ENCODE results near the gene TBC1D2B.
"Not testable (repeated sequence)": the region's sequence is repeated elsewhere in the genome, so short reads cannot be mapped to it uniquely, and the experiment has no call there.

TBC1D2B gene

DNA sequence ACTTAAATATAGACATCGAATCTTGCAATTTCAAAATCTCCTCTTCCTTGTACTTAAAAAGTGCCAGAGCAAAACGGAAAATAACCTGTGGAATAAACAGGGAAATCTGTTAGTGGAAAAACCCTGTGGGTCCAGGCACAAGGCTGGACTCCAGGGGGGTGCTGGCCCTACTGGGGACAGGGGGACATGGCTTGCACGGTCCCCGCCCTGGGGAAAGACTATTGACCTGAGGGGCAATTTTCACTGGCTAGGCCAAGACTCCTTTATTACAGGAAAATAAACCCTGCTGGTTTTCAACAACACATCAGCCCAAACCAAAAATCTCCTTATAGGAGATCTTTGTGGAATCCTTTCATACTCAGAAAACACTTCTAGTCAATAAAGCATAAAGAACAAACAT is 75.9 kb downstream of the TBC1D2B start:
- DNase-seq (ENCODE audit: low spot score): no peak

GRCh38 chr15:78000927-78001249 is 76.6 kb downstream of the TBC1D2B start:
- no peak for DNase-seq (ENCODE audit: low spot score)

DNA sequence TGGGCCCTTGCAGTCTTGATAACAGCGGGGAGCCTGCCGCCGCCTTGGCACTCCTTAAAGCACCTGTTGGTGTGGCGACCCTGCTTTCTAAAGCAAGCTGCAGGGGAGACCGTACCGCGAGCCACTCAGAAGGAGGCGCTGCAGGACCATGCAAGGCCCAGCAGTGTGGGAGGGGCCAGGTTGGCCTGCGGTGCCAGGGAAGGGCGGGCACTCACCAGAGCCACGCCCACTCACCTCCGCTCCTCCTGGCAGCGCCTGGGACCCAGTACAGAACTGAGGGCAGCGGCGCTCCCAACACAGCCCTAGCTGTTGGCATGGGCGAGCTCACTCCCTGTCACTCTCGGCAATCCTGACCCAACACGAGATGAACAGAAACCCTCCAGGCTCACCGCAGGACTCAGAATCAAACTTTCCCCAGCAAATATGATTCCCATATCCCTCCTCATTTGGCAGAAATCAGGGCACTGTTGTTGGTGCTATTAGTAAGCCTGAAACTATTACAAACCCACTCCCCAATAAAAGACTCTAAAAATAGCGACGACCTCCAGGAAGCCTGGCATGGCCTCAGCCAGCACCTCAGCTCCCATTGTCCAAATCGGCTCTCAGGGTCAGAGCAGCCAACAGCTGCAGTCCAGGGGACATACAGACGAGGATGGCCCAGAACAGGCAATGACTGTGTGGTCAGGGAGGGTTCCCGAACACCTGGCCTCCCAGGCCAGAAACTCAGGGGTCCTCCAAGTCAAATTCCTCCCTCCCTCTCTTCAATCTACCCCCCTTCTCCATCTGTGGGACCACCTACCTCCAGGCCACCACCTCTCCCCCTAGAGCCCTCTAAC is 77.2 kb downstream of the TBC1D2B start:
- peak; percentile 78 for DNase-seq (ENCODE audit: low spot score)

- DNase-seq (ENCODE audit: low spot score): no peak
These were observed 78.0 kb downstream of the TBC1D2B start for GRCh38 chr15:77999486-77999885.

- DNase-seq (ENCODE audit: low spot score): no peak
These were observed 78.9 kb downstream of the TBC1D2B start for GRCh38 chr15:77998592-77998991.

DNA sequence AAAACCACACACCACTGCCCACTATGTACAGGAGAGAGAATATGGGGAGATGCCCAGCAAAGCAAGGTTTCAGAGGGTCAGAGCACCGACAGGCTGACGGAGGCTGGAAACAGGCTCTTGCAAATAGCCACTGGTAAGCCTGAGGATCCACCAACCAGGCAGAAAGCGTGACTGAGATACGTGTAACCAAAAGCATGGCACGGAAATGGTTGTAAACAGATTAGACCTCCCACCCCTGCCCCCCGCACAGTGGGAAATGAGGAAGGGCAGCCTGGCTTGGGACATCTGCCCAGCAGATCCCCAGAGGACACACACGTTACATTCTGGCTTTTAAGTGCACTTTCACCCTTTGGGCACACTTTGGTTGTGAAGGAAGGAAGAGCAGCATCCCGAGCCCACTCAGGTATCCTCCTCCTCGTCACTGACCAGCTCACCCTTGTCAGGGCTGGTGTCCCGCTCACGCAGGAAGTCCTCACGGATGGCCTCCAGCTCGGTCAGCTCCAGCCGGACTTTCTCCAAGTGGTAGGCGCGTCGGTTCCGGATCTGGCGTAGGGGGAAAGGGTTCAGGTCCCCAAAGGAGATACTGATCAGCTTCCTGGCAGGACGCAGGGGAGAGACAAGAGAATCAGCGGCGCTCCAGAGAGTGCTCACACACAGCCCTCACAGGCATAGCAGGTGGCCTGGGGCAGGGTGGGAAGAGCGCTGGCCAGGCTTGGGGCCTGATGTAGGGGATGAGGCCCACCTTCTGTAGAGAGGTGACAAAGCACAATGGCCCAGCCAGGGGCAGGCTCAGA is 79.6 kb downstream of the TBC1D2B start:
- DNase-seq (ENCODE audit: low spot score): not testable (repeated sequence)

- not testable (repeated sequence) for DNase-seq (ENCODE audit: low spot score)
These were observed 80.3 kb downstream of the TBC1D2B start for GRCh38 chr15:77997221-77997620.

GRCh38 chr15:77996713-77997171 is 80.8 kb downstream of the TBC1D2B start:
- DNase-seq (ENCODE audit: low spot score): not testable (repeated sequence)

DNA sequence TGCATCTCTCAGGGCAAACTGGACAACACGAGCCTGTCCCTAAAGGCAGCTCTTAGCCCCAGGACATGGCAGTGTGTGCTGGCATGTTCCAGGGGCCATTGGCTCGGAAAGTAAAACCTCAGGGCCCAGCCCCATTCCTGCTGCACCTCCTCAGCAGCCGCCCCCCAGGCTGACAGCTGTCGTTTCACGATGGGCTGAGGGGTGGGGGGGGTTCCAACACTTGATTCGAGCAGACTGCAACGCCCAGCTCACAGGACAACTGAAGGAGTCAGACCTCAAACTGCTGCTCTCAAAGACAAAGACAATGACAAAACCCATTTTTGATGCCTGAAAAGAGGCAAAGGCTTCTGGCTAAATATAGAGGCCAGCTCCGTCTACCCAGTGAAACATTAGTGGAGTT is 81.3 kb downstream of the TBC1D2B start:
- DNase-seq (ENCODE audit: low spot score): not testable (repeated sequence)

- DNase-seq (ENCODE audit: low spot score): not testable (repeated sequence)
These were observed 82.0 kb downstream of the TBC1D2B start for GRCh38 chr15:77995537-77995918.

DNA sequence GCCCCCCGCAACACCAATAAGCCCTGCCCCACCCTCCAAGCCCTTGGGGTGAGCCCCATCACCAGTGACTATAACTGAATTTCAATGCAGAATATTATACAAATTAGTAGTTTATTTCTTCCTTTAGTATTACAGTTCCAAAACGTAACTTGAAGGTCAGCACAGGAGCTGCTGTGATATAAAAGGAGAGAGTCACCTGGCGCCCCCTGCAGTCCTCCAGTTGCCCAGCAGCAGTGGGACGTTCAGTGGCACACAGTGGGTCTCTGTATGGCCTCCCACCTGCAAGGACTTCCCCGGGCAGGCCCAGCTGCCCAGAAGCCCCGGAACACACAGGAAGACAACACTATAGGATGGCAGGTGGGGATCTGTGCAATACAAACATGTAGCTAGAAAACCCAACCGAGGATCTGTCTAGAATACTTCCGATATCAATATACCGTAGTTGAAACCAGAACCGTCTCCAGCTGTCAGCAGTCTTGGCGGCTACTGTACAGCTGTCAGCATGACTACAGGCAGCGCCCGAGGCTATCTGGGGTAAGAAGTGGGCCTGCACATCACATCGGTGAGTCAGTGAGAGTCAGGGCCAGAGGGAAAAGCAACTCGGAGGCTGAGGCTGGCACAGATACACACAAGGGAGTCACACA is 82.5 kb downstream of the TBC1D2B start:
- DNase-seq (ENCODE audit: low spot score): not testable (repeated sequence)

DNA sequence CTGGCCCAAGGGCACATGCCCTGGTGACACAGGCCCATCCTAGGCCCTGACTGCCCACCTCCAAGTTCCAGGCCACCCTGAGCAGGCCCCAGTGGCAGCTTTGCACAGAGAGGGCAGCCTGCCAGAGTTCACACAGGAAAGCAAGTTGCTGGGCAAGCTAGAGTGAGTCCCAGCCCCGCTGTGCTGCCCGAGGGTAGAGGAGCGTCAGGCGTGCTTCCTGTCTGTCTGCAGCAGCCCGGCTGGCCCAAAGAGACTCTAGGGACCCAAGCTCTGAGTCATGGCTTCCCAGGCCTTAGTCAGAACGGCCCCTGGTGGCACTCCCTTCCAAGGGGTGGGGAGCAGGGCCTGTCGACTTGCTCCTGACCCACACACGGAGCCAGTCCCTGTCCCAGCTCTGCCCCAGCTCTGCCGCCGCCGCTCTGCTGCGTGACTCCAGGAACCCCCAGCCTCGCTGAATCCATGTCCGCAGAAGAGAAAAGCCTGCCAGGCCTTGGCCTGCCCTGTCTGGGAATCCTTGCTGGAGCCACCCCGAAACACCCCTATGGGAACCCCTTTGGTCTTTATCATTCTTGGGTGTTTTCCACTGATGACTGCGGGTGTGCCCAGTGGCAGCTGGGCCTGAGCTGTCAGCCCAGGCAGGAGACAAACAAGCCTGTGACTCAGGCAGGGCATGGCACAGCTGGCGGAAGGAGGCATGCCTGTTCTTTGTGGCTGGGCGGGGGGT is 83.4 kb downstream of the TBC1D2B start:
- peak; percentile 58 for DNase-seq (ENCODE audit: low spot score)

DNA sequence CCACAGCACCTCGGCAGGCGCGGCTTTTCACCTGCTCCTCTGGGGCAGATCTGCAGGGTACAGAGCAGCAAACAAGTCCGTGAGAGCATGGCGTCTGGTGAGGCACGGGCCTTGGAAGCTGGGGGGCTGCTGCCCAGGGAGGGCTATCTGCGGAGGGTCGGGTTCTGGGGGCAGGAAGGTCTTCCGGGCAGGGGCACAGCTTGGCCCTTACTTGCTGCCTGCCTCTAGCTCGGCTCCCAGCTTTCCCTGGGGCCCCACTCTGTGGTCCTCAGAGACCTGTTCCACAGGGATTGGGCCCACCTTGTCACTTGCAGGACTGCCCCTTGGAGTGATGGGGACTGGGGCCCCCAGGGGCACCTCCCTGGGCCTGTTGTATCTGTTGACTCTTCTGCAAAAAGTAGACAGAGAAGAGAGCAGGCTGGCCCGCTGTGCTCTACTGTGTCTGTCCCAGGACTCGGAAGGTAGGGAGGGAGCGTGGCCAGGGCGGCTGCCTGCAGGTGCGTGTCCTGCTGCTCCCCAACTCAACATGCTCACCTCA is 84.1 kb downstream of the TBC1D2B start:
- no peak for DNase-seq (ENCODE audit: low spot score)

DNA sequence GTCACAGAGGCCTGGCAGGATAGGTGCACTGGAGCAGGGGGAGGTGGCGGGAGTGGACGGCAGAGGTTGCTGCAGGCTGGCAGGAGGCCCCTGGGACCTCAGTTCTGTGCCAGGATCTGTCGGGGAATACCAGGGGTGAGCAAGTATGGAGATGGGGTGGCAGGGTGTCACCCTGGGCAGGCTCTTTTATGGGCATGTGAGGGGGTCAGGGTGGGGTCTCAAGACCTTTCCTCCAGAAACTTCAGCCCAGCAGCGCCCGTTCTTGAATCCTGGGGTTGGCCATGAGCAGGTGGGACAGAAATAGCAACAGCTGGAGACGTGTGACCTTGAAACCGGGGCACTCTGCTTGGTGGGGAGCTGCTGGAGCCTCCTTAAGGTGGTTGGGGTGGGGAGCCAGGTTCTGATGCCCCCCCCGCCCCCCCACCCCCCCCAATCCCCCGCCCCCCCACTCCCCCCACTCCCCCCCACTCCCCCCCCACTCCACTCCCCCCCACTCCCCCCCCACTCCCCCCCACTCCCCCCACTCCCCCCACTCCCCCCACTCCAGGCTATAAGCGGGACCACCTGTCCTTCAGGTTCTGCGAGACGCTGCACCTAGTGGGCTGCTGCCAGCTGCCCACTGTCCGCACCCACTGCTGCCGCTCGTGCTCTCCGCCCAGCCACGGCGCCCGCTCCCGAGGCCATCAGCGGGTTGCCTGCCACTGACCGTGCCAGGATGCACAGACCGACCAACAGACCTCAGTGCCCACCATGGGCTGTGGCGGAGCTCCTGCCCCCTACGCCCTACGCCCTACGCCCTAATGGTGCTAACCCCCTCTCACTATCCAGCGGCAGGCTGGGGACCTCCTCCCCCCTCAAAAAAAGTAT is 84.9 kb downstream of the TBC1D2B start:
- DNase-seq (ENCODE audit: low spot score): no peak

DNA sequence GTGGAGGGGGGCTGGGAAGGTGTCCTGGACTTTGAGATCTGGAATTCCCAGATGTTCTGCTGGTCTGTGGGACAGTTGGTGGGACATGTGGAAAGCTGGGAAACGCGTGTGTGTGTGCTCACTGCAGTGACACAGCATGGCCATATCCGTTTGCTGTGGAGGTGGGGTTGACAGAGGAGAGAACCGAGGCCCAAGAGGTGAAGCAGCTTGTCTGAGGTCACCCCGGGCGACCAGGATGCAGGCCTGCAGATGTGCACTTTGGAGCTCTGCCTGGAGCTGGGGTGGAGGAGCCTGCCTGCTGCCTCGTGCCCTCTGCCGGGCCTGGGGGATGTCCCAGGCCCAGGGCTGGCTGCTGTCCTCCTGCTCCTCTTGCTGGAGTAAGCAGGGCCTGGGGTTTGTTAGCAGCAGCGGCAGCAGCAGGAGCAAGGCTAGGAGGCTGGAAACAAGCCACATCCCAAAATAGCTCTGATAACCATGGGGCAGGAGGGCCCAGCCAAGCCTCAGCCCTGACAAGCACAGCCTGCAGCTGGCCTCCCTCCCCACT is 85.8 kb downstream of the TBC1D2B start:
- DNase-seq (ENCODE audit: low spot score): peak; percentile 62

DNA sequence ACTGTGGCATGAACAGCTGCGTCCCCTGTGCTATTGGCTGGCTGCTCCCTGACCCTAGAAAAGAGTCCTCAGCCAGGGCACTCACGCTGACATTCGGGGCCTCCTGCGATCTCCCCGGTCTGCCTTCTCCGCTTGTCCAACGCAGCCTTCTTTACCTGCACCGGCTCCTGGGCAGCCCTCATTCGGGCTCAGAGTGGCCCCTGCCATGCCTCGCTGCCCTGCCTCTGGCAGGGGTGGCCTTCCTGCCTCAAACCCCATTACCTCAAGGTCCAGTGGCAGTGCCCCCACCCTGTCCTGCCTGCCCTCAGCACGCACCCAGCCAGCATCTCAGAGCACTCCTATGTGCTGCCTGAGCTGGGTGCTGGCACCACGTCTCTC is 86.5 kb downstream of the TBC1D2B start:
- DNase-seq (ENCODE audit: low spot score): no peak

- DNase-seq (ENCODE audit: low spot score): no peak
These were observed 88.0 kb downstream of the TBC1D2B start for GRCh38 chr15:77989296-77990143.

DNA sequence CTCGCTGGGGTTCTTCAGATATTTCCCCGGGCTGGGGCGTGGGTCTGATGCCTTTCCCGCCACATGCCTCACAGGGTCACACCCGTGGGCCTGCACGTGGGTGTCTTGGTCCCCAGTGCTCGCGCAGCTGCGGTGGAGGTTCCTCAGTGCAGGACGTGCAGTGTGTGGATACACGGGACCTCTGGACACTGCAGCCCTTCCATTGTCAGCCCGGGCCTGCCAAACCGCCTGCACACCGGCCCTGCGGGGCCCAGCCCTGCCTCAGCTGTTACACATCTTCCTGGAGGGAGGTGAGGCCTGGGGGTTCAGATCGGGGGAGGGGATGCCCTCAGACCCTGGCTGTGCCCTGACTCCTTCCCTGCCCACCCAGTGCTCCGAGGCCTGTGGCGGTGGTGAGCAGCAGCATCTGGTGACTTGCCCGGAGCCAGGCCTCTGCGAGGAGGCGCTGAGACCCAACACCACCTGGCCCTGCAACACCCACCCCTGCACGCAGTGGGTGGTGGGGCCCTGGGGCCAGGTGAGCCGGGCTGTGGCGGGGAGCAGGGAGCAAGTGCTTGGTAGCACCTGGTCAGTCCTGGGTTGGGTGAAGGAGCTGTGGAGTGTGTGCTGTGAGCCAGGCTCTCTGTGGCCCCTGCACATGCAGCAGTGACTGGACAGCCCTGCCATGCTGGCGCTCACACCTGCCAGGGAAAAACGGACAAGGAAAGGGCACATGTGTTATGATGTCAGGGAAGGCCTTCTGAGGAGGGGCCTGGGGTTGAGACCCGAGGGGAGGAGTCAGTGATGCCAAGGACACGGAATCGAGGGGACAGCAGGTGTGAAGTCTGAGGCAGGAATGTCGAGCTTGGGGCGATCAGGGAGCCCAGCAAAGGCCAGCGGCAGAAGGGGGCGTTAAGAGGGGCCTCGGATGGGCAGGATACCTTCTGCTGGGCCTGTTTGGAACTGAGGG is 88.9 kb downstream of the TBC1D2B start:
- no peak for DNase-seq (ENCODE audit: low spot score)

All from Ammon's horn (tissue), 1 donor.